HG03039 (cell line): ENCODE results near the gene MASP2.
"Not testable (repeated sequence)": the region's sequence is repeated elsewhere in the genome, so short reads cannot be mapped to it uniquely, and the experiment has no call there.

Source experiments
- ATAC-seq: cut with Tn5 transposase; IDR thresholded peaks from one replicate; pipeline ENCODE4 v1.9.1; 2021; ENCODE audit warnings: mild to moderate bottlenecking, moderate library complexity; ENCODE audit not compliant: unreplicated experiment

Gene MASP2

DNA sequence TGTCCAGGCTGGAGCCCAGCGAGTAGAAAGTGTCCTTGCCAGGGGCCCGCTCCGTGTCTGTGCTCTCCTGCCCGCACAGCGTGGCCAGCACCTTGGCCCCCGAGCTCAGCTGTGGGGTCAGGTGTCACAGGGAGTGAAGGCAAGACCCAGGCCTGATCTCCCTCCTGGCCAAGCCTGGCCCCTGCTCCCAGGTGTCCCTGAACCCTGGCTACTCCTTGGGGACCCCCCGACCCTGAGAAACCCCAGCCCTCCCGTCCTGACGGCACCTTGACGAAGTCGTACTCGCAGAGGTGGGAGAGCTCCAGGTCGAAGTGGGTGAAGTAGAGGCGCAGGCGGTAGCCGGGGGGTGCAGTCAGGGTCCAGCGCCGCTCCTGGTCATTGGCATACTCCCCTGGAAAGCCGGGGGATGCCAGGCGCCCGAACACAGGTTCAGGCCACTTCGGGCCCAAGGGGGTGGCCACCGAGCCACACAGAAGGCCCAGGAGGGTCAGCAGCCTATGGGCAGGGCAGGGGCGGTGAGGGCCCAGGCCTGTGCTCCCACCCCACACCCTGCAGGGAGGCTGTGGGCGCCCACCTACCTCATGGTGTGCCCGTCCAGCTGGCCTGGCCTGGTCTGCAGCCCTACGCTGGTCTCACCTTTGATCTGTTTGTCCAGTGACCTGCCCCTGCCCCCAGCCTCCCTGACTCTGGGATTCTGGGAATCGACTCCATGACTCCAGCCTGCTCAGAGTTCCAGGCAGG lies at the start of gene MASP2:
Gene MASP2 (minus strand): TSS at position 615 of the 741 bp plus-strand sequence. CDS start 32 bp downstream, at position 583.
- ATAC-seq: no peak

DNA sequence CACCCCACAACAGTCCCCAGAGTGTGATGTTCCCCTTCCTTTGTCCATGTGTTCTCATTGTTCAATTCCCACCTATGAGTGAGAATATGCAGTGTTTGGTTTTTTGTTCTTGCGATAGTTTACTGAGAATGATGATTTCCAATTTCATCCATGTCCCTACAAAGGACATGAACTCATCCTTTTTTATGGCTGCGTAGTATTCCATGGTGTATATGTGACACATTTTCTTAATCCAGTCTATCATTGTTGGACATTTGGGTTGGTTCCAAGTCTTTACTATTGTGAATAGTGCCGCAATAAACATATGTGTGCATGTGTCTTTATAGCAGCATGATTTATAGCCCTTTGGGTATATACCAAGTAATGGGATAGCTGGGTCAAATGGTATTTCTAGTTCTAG lies 36.7 kb upstream of the MASP2 start:
- not testable (repeated sequence) for ATAC-seq

- no peak for ATAC-seq
Measured at GRCh38 chr1:11080931-11081330, 33.9 kb upstream of the MASP2 start.

DNA sequence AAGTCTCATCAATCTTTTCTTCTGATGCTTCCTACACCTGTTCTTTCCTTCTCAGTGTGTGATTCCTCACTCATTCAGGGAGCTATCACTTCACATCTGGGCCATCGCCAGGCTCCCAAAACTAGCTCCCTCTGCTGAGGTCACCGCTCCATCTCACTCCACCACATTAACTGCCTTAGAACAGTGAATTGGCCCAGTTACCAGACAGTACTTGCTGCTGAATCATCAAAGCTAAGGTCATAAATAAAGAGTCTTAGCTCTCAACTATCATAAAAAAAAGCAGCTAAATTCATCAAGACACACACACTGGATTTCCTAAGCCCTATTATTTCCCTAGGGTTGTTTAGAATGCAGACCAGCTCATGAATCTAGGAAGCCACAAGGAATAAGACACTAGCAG lies 31.6 kb upstream of the MASP2 start:
- no peak for ATAC-seq

GRCh38 chr1:11073398-11073797 lies 26.4 kb upstream of the MASP2 start:
- ATAC-seq: not testable (repeated sequence)

DNA sequence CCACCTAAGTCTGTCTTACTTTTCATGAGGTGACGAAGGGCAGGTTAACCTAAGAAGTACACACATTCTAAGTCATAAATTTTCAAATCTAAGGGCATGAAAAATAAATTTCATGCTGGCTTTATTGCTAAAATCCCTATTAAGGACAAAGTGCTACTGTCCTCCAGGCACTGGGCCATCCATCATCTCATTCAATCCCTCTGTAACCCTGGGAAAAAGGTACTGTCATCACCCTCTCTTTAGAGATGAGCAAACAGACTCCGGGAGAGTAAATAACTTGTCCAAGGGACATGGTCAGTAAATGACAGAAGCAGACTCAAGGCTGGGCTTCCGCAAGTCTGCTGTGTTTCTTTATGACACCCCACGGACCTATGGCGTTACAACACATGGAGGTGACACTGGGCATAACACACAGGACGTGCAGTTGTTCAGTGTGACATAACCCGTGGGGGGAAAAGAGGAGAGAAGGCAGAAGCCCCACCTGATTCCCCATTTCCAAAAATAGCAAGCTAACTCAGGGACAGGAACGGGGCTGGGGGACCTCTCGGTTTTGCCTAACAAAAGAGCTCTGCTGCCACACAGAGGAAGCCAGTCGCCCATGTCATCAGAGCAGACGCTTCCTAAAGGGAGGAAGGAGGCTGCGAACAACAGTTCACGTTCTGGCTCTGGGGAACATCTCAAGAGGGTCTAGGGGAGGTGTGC lies 25.3 kb upstream of the MASP2 start:
- no peak for ATAC-seq

DNA sequence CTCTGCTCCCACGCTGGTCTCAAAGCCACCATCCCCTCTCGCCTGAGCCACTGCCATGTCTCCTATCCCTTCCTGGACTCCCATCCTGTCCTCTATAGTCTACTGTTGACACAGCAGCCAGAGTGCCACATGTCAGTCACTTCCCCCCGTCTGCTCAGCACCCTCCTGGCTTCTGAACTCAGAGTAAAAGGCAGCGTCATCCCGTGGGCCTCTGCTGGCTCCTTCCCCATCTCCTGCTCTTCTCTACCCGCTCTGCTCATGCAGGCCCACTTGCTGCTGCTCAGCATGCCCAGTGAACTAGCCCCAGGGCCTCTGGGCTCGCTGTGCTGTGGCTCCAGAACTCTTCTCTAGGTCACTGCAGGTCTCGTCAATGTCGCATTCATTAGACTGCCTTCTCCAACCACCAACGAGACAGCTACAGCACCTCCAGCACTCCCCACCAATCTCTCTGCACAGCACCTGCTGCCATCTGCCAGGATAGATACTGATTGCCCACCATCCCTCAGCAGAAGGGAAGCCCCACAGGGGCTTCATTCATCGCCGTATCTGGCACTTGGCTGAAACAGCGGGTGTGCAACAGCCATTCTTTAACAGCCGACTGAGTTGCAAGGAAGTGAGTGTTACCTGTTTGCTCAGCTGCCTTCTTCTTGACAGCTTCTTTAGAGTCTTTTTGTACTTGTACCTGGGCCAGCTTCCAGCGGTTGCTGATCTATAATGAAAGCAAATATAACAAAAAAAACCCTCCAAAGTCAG lies 24.6 kb upstream of the MASP2 start:
- no peak for ATAC-seq

DNA sequence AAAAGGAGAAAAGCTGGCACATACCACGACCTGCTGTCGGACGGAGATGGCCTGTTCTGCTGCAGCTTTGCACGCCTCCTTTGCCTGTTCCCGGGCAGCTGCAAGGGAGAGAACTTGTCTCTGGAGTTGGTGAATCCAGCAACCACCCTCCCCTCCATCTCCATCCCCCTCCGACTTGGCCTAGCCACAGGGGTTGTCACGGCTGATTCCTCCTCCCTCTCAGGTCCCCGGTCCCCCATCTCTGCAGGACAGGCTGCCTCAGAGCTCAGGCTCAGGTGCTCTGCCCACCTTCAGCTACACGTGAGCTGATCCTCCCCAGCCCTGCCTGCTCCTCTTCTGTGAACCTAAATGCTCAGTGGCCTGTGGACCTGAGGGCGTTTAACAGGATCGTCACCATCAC lies 23.8 kb upstream of the MASP2 start:
- no peak for ATAC-seq

- no peak for ATAC-seq
Measured at GRCh38 chr1:11068600-11069473, 21.8 kb upstream of the MASP2 start.

- no peak for ATAC-seq
Measured at GRCh38 chr1:11067716-11068599, 20.9 kb upstream of the MASP2 start.

DNA sequence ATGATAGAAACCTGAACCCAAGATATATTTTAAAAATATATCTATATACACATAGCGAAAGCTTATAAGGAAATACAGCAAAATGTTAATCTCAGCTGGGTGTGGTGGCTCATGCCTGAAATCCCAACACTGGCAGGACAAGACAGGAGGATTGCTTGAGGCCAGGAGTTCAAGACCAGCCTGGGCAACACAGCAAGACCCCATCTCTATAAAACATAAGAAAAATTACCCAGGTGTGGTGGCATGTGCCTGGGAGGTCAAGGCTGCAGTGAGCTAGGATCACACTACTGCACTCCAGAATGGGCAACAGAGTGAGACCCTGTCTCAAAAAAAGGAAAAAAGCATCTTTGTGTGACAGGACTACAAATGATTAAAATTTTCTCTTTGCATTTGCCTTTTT lies 18.8 kb upstream of the MASP2 start:
- ATAC-seq: no peak

DNA sequence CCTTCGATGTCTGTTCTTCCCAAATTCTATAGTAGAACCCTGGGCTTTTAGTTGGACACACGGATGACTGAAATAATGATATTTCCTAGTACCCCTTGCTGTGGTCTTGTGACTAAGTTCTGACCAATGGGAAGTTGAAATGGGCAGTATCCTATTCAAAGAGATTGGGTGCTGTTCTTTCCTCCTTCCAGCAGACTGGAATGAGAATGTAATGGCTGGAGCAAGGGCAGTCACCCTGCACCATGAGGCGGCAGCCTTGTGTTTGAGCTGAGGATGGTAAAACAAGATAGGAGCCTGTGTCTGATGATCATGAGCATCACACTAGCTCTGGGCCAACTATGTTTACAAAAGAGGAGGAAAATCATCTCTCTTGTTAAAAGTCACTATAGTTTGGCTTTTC lies 17.9 kb upstream of the MASP2 start:
- no peak for ATAC-seq

DNA sequence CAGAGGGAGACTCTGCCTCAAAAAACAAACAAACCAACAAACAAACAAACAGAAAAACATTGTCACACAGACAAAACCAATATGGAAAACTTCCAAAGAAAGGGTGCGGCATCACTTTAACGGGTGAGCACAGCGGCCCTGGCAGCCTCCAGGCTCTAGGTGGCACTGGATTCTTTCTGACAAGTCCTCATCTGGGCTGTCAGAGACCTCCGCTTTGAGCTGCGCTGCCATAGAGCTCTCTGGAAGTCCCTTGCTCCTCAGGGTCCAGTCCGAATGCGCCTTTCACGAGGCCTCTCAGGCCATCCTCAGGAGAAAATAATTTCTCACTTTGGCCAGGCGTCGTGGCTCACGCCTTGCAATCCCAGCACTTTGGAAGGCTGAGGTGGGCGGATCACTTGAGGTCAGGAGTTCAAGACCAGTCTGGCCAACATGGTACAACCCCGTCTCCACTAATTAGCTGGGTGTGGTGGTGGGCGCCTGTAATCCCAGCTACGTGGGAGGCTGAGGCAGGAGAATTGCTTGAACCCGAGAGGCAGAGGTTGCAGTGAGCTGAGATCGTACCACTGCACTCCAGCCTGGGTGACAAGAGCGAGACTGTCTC lies 17.0 kb upstream of the MASP2 start:
- ATAC-seq: not testable (repeated sequence)

- no peak for ATAC-seq
Measured at GRCh38 chr1:11062965-11063401, 15.9 kb upstream of the MASP2 start.

DNA sequence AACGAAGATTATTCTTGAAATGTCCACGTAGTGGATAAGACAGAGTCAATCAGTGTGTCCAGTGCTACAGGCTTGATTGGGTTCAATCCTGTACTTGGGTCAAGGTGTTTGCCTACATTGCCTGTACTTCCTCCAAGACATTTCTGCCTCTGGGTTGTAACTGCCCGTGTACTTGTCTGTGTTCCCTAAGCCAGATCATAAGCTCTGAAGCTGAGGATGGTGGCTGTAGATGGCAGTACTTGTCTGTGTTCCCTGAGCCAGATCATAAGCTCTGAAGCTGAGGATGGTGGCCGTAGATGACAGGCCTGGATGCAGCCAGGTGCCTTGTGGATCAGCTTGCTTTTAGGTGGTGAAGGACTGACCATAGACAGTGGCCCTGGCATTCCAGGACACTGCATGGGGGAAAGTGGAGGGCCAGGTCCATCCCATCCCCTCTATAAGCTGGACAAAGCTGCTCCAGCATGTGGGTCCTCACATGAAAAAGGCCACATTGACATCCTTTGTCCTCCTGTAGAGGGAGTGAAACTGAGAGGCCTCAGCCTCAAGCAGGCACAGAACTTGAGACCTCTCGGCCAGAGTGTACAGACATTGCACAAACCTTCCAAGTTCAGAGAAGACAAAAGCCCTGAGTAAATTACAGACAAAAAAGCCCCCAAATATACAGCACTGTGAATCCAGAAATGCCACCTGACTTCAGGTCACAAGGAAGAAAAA lies 14.8 kb upstream of the MASP2 start:
- ATAC-seq: no peak

DNA sequence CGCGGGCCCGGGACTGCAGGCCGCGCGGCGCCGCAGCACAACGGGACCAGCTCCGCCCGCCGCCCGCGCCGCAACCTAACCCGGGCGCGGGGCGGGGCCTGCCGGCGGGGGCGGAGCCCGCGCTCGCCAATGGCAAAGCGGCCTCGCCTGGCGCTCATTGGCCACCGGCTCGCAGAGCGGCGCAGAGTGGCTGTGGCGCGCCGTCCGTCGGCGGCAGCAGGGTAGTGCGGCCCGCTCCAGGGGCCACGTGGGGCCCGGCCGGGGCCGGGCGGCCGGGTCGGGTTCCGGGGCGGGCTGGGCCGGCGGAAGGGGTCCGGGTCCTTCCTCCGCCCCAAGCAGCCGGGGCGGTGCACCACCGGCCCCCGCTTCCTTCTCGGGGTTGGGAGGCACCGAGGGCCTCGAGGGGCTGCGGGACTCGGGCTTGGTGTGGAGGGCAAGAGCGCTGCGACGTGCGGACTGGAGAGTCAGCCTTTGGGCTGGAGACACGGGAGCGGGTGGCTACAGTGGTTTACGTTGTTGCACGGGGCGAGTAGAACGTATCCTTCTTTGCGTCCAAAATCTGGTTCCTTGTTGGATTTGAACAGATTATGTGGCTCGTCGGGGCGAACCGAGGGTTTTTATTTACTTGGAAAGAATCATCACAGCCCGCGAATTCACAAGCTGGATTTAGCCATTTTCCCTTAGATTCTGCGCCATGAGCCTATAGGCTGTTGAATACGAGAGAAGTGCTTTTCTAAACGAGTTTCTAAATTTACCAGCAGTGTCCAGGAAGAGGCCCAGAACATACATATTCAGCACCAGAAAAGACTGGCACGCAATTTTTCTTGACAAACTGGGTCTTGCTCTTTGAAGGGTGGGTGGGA lies 13.2 kb upstream of the MASP2 start, which contains the start of gene SRM:
Gene SRM (minus strand): TSS at position 51 of the 863 bp plus-strand sequence. CDS start 75 bp downstream, outside the sequence.
- ATAC-seq: peak; percentile 81

GRCh38 chr1:11059155-11059967 lies 12.3 kb upstream of the MASP2 start:
- ATAC-seq: peak; percentile 14
